DOHH2 (cell line): ENCODE data around the gene PDGFD.

Experiments
- CTCF ChIP-seq: fragments of 200-600 bp; sonication (generic); IDR thresholded peaks from one replicate; pipeline ENCODE4 v1.5.1; 2014; ENCODE audit warnings: antibody characterized with exemption, mild to moderate bottlenecking, low read depth, low read length; ENCODE audit not compliant: poor library complexity, severe bottlenecking
- EZH2phosphoT487 ChIP-seq: fragments of 200-600 bp; sonication (generic); IDR thresholded peaks from 2 replicates; pipeline ENCODE4 v1.6.1; 2017; ENCODE audit warnings: borderline replicate concordance, mild to moderate bottlenecking, antibody characterized with exemption, low read length, moderate library complexity, mixed read lengths

- TF ChIP-seq CTCF (no peak), EZH2phosphoT487 (no peak)
These were observed 19.6 kb upstream of the PDGFD start for GRCh38 chr11:104183593-104183992.
